Esophagus squamous epithelium (tissue), 5 donors: ENCODE measurements around the gene GCK. TPM values are rescaled to one million over a fixed set of nuclear protein-coding genes. Genes with fewer than 3 reads are reported as not detected.

Source experiments
- DNase-seq: peaks from one replicate; lab custom pipeline; 2025; lab: John Stamatoyannopoulos, UW
- H3K27ac ChIP-seq, 4 donors: fragments of 200-600 bp; sonication (generic); one replicate each; pipeline ENCODE4 v1.5.1; 2016 to 2019; ENCODE audit warnings: mild to moderate bottlenecking in 1 of 4
- H3K27me3 ChIP-seq, 4 donors: fragments of 200-600 bp; sonication (generic); 1 replicate in 3 of 4; 2 replicates in 1 of 4; pipeline versions ENCODE4 v1.5.1 to v1.6.0; 2017 to 2021; ENCODE audit warnings: antibody characterized with exemption in 1 of 4
- H3K36me3 ChIP-seq, 3 donors: fragments of 200-600 bp; sonication (generic); one replicate each; pipeline ENCODE4 v1.5.1; 2016 to 2019
- H3K4me1 ChIP-seq, 3 donors: fragments of 200-600 bp; sonication (generic); one replicate each; pipeline ENCODE4 v1.5.1; 2017 to 2019
- H3K4me3 ChIP-seq, 4 donors: fragments of 200-600 bp; sonication (generic); 1 replicate in 3 of 4; 2 replicates in 1 of 4; pipeline ENCODE4 v1.5.1; 2016 to 2019; ENCODE audit warnings: mild to moderate bottlenecking in 2 of 4, moderate library complexity in 1 of 4
- H3K9me3 ChIP-seq, 3 donors: fragments of 200-600 bp; sonication (generic); one replicate each; pipeline ENCODE4 v1.5.1; 2016 to 2019
- POLR2A ChIP-seq, 4 donors: fragments of 450-650 bp; IDR thresholded peaks; one replicate each; pipeline ENCODE4 v1.6.1; 2017; ENCODE audit warnings: antibody characterized with exemption in 4 of 4, mild to moderate bottlenecking in 4 of 4, moderate library complexity in 3 of 4
- WGBS, 2 donors: methylation state at CpG; one replicate each; pipeline ENCODE4 v1.1.5; 2018; 5-methylcytosine and 5-hydroxymethylcytosine counted together
- intact Hi-C: fragments of 100-400 bp; cut with DNase I; formaldehyde crosslinking; loops from one replicate; pipeline ENCODE4 v1.15.0; 2022
- total RNA-seq, 4 donors: library from RNA; depleted of rRNA; stranded (reverse); fragments of >200 nt; gene quantifications; one replicate each; pipeline ENCODE4 v1.1.0, GENCODE V29; 2016
- TF ChIP-seq, protein P1 (sequence below), 6 experiments: fragments of 450-650 bp in 4 of 6; fragments of 200-600 bp in 2 of 6; sonication (generic) in 2 of 6; IDR thresholded peaks; one replicate each; pipeline ENCODE4 v1.5.1; 2016 to 2019; ENCODE audit warnings: antibody characterized with exemption in 6 of 6, mild to moderate bottlenecking in 4 of 6, moderate library complexity in 4 of 6
- donor health status: DM: yes; HTN: yes; CAD: no.

The GCK gene
- total RNA-seq, 4 donors from 2014 or later = 0.38 TPM; not detected in 3

DNA sequence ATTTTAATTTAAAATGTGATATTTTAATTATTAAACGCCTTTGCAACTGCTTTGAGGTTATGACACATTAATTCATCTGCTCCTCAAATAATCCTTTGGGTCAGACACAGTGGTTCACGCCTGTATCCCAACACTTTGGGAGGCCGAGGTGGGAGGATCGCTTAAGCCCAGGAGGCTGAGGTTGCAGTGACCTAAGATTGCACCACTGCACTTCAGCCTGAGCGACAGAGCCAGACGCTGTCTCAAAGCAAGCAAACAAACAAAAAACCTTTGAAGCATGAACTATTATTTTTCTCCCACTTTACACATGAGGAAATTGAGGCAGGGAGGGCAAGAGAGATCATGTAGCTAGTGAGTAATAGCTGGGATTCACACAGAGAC, 64.4 kb downstream of the GCK start:
- WGBS, 2 donors = 96% methylated on average over 6 of the region's 6 CpGs
- TF ChIP-seq POLR2A (IDR thresholded peaks at IDR 0.05) = no peak
- TF ChIP-seq, protein P1, sequence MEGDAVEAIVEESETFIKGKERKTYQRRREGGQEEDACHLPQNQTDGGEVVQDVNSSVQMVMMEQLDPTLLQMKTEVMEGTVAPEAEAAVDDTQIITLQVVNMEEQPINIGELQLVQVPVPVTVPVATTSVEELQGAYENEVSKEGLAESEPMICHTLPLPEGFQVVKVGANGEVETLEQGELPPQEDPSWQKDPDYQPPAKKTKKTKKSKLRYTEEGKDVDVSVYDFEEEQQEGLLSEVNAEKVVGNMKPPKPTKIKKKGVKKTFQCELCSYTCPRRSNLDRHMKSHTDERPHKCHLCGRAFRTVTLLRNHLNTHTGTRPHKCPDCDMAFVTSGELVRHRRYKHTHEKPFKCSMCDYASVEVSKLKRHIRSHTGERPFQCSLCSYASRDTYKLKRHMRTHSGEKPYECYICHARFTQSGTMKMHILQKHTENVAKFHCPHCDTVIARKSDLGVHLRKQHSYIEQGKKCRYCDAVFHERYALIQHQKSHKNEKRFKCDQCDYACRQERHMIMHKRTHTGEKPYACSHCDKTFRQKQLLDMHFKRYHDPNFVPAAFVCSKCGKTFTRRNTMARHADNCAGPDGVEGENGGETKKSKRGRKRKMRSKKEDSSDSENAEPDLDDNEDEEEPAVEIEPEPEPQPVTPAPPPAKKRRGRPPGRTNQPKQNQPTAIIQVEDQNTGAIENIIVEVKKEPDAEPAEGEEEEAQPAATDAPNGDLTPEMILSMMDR (IDR thresholded peaks at IDR 0.05) = no peak

DNA sequence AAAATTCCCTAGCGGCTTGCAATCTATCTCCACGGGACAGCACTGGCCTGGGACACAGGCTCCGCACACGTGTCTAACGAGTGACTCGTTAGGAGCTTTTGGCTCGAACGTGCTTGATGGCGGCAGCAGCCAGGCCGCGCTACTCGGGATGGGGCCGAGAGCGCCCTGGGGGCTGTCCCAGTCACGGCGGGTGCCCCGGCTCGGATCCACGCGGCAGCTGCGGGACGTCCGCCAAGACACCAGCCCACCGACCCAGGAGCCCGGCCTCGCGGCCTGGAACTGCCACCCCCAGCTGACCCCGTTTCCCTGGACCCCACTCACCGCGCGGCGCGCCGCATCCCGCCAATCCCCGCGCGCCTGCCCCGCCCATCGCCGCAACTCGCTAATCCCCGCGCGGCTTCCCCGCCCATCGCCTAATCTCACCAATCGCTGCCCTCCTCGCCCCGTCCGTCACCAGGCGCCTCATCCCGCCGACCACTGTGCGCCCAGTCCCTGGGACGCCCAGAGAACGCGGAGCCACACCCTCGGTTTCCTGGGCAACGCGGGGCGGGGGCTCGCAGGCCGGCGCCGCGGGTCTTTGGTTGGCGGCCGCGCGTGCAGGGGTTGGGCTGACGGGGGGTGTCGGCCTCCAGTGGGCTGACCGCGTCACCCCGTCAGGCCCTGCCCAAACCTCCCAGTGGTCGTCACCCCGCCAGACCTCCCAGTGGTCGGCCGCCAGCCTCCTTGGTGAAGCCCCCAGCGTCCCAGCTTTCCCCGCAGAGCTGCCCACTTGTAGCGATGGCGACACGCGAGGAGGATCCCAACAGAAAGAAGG, 65.8 kb downstream of the GCK start, which contains the start of gene POLD2:
POLD2 (minus strand) TSS at position 359 of the 814 bp plus-strand sequence. CDS start 1,495 bp downstream, outside the sequence.
- TF ChIP-seq POLR2A (IDR thresholded peaks at IDR 0.05) = peak in 3 of 4 donors; percentile 34 to 69 (median 53)
- TF ChIP-seq, protein P1 (IDR thresholded peaks at IDR 0.05) = peak in 2 of 6 experiments; percentile 14 to 16
- Histone ChIP-seq H3K4me3 (peak within 1 kb of the TSS; percentile 62 to 84 (median 74)), H3K27me3 (no peaks in the 10 kb centered on the region), H3K9me3 (no peaks in the 10 kb centered on the region), H3K36me3 (peaks cover 4 to 36% (median 6%) of the 10 kb centered on the region in 3 donors), H3K4me1 (peaks cover 7 to 48% (median 11%) of the 10 kb centered on the region in 3 donors), H3K27ac (peak within 1 kb of the TSS; percentile 85 to 93 (median 90))
- 0% methylated on average over 6 to 25 of the region's 86 CpGs for WGBS, 2 donors
- peak; percentile 81 for DNase-seq
- intact Hi-C loops = no loop called here

More for the DNA sequence above, 64.4 kb downstream of the GCK start:
- Histone ChIP-seq H3K4me1 (peaks cover 7 to 39% (median 11%) of the 10 kb centered on the region in 3 donors), H3K4me3 (no peak overlapping the region), H3K27ac (no peak overlapping the region), H3K27me3 (no peaks in the 10 kb centered on the region), H3K9me3 (no peaks in the 10 kb centered on the region), H3K36me3 (peaks cover 4 to 22% (median 6%) of the 10 kb centered on the region in 3 donors)
- intact Hi-C loops = no loop called here
- no peak for DNase-seq

DNA sequence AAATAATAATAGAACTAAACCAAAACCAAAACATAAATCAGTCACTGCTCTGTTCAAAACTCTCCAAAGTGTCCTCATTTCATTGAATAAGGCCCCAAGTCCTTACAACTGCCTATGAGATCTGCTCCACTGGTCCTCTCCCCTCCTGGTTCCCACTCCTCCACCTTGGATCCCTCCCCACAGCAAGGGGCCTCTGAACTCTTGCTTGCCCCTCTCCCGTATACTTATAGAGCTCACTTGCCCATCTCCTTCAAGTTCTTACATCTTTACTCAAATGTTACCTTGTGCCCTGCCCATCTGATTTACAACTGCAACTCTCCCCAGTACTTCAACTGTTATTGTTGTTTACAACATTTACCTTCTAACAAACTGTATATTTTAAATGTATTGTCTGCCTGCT, 66.7 kb downstream of the GCK start:
- Histone ChIP-seq H3K9me3 (no peaks in the 10 kb centered on the region), H3K27me3 (no peaks in the 10 kb centered on the region), H3K36me3 (peaks cover 4 to 45% (median 6%) of the 10 kb centered on the region in 3 donors), H3K4me1 (peaks cover 7 to 48% (median 11%) of the 10 kb centered on the region in 3 donors), H3K27ac (peak overlapping the region; percentile 85 to 93 (median 90)), H3K4me3 (peak overlapping the region; percentile 62 to 84 (median 74))
- intact Hi-C loops = no loop called here
- TF ChIP-seq, protein P1 (IDR thresholded peaks at IDR 0.05) = no peak
- no peak for TF ChIP-seq POLR2A (IDR thresholded peaks at IDR 0.05)
- 23 to 51% methylated on average over 1 of the region's 1 CpG for WGBS, 2 donors
- no peak for DNase-seq

DNA sequence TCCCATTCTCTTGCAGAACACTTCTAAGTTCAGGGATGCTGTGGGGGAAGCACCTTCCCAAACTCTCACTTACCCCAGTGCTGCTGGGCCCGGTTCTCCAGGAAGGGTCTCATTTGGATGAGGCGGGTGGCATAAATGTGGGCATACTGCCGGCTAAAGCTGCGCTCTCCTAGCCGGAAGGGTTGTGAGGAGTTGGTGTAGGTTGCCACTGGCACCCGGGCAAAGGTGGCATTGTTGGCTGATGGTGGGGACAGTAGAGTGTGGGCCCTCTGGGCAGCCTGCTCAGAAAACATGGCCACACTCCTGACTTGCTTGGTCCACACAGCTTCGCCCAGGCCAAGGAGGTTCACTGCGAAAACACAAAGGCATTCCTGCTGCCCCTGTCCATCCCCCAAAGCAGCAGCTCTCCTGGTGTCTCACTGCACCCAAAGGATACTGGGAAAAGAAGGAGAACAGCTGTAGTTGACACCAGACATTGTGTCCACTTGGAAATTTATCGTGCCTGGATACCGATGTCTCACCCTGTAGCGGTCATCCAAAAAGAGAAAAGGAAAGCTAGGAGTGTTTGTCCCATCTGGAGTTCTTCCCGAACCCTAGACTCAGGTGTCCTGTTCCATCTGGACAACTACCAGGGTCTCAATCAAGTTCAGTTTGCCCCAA, 67.3 kb downstream of the GCK start:
- Histone ChIP-seq H3K27me3 (no peaks in the 10 kb centered on the region), H3K4me1 (peaks cover 7 to 48% (median 11%) of the 10 kb centered on the region in 3 donors), H3K36me3 (peaks cover 4 to 51% (median 6%) of the 10 kb centered on the region in 3 donors), H3K9me3 (no peaks in the 10 kb centered on the region), H3K4me3 (no peak overlapping the region), H3K27ac (peak overlapping the region in 2 of 4 donors; percentile 91 to 93)
- DNase-seq = no peak
- no peak for TF ChIP-seq POLR2A (IDR thresholded peaks at IDR 0.05)
- TF ChIP-seq, protein P1 (IDR thresholded peaks at IDR 0.05) = no peak
- 88 to 91% methylated on average over 11 to 12 of the region's 12 CpGs for WGBS, 2 donors
- intact Hi-C loops = no loop called here
